Measurements from ENCODE around the gene HCN2. TPM values are rescaled to one million over a fixed set of nuclear protein-coding genes. Genes with fewer than 3 reads are reported as not detected.

HCN2 gene
- total RNA-seq, 1 donor from 2014 or later: 0.25 TPM

DNA sequence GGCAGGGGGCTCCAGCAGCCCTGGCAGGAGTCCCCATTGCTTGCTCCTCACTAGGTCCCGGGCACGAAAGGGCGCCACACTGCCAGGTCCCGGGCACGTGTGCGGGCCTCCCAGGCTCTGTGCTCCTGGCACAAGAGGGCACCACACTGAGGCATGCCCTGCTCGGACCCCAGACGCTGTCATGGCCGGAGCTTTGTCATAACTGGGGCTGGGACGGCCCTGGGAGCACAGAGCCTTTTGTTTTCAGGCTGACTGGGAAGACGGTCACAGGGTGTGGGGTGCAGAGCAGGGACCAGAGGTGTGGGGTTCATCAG lies 9.9 kb upstream of the HCN2 start:
- TF ChIP-seq, protein P1, sequence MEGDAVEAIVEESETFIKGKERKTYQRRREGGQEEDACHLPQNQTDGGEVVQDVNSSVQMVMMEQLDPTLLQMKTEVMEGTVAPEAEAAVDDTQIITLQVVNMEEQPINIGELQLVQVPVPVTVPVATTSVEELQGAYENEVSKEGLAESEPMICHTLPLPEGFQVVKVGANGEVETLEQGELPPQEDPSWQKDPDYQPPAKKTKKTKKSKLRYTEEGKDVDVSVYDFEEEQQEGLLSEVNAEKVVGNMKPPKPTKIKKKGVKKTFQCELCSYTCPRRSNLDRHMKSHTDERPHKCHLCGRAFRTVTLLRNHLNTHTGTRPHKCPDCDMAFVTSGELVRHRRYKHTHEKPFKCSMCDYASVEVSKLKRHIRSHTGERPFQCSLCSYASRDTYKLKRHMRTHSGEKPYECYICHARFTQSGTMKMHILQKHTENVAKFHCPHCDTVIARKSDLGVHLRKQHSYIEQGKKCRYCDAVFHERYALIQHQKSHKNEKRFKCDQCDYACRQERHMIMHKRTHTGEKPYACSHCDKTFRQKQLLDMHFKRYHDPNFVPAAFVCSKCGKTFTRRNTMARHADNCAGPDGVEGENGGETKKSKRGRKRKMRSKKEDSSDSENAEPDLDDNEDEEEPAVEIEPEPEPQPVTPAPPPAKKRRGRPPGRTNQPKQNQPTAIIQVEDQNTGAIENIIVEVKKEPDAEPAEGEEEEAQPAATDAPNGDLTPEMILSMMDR (IDR thresholded peaks at IDR 0.05): no peak
- TF ChIP-seq POLR2AphosphoS5 (IDR thresholded peaks at IDR 0.05; ENCODE audit: insufficient read depth in 1 of 2, low read depth in 1 of 2) (no peak), POLR2A (IDR thresholded peaks at IDR 0.05) (no peak)
- no peaks in the 10 kb centered on the region for H3K9me3 ChIP-seq
- H3K36me3 ChIP-seq: peaks cover 0 to 37% of the 10 kb centered on the region in 2 donors
- H3K27me3 ChIP-seq: no peaks in the 10 kb centered on the region
- DNase-seq (ENCODE audit: extremely low spot score in 2 of 2): no peak
- H3K4me3 ChIP-seq: no peak overlapping the region
- no peak overlapping the region for H3K27ac ChIP-seq
- H3K4me1 ChIP-seq: peaks cover 26% of the 10 kb centered on the region
- intact Hi-C loops (cut with DNase I): no loop called here

DNA sequence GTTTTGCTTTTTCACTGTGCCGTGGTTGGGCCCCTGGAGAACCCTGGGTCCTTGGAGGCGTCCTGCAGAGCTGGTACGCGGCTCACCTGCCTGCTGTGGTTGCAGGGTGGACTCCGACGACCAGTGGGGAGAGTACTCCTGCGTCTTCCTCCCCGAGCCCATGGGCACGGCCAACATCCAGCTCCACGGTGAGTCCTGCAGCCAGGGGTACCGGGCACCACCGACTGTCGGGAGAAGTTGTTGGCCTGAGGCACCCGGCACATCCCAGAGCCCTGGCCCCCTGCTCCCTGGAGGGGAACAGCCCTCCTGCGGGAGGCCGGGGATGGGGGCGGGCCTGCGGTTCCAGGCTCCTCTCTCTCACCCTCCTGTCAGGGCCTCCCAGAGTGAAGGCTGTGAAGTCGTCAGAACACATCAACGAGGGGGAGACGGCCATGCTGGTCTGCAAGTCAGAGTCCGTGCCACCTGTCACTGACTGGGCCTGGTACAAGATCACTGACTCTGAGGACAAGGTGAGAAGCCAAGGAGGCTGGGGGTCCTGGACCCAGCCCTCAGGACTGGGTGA lies 9.3 kb upstream of the HCN2 start:
- H3K27ac ChIP-seq: no peak overlapping the region
- H3K4me1 ChIP-seq: peaks cover 20% of the 10 kb centered on the region
- no peak overlapping the region for H3K4me3 ChIP-seq
- TF ChIP-seq, protein P1 (IDR thresholded peaks at IDR 0.05): no peak
- TF ChIP-seq POLR2AphosphoS5 (IDR thresholded peaks at IDR 0.05; ENCODE audit: insufficient read depth in 1 of 2, low read depth in 1 of 2) (no peak), POLR2A (IDR thresholded peaks at IDR 0.05) (no peak)
- H3K36me3 ChIP-seq: peaks cover 0 to 37% of the 10 kb centered on the region in 2 donors
- intact Hi-C loops (cut with DNase I): no loop called here
- H3K9me3 ChIP-seq: no peaks in the 10 kb centered on the region
- DNase-seq (ENCODE audit: extremely low spot score in 2 of 2): no peak
- H3K27me3 ChIP-seq: no peaks in the 10 kb centered on the region

- DNase-seq (ENCODE audit: extremely low spot score in 2 of 2): no peak
- TF ChIP-seq, protein P1 (IDR thresholded peaks at IDR 0.05): no peak
- TF ChIP-seq POLR2AphosphoS5 (IDR thresholded peaks at IDR 0.05; ENCODE audit: insufficient read depth in 1 of 2, low read depth in 1 of 2) (no peak), POLR2A (IDR thresholded peaks at IDR 0.05) (no peak)
- H3K4me3 ChIP-seq: no peak overlapping the region
- intact Hi-C loops (cut with DNase I): no loop called here
- peaks cover 0 to 37% of the 10 kb centered on the region in 2 donors for H3K36me3 ChIP-seq
- no peak overlapping the region for H3K27ac ChIP-seq
- H3K4me1 ChIP-seq: peaks cover 8% of the 10 kb centered on the region
- no peaks in the 10 kb centered on the region for H3K27me3 ChIP-seq
- no peaks in the 10 kb centered on the region for H3K9me3 ChIP-seq
Observed at GRCh38 chr19:581399-582111, 8.1 kb upstream of the HCN2 start.

GRCh38 chr19:582497-583197 lies 7.0 kb upstream of the HCN2 start:
- Histone ChIP-seq H3K4me1 (no peaks in the 10 kb centered on the region), H3K9me3 (no peaks in the 10 kb centered on the region), H3K27ac (no peak overlapping the region), H3K36me3 (peaks cover 0 to 37% of the 10 kb centered on the region in 2 donors), H3K27me3 (no peaks in the 10 kb centered on the region), H3K4me3 (no peak overlapping the region)
- TF ChIP-seq, protein P1 (IDR thresholded peaks at IDR 0.05): no peak
- TF ChIP-seq POLR2AphosphoS5 (IDR thresholded peaks at IDR 0.05; ENCODE audit: insufficient read depth in 1 of 2, low read depth in 1 of 2) (no peak), POLR2A (IDR thresholded peaks at IDR 0.05) (no peak)
- intact Hi-C loops (cut with DNase I): no loop called here
- DNase-seq (ENCODE audit: extremely low spot score in 2 of 2): no peak

Measured in vagina (tissue), 2 donors.